Midbrain (tissue), 1 donor: Measurements from ENCODE around the gene DYNC2LI1.

Source experiments
- DNase-seq: peaks from one replicate; lab custom pipeline; 2025; lab: John Stamatoyannopoulos, UW

Gene DYNC2LI1

DNA sequence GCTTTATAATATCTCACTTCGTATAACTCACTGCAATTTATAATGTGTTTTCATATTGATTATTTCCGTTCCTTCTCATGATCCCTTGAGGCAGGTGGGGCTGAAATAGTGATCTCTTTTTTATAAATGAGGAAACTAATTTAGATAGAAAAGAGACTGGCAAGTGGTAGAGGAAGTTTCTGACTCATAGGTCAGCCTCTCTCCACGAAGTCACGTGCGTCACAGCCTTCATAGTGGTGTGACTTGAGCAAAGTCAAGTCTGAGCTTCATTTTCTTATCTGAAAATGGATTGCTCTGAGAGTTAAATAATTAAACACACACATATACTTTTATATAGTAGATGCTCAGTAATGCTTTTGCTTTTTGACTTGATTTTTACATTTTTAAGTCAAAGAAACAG lies 44.9 kb downstream of the DYNC2LI1 start:
- no peak for DNase-seq

DNA sequence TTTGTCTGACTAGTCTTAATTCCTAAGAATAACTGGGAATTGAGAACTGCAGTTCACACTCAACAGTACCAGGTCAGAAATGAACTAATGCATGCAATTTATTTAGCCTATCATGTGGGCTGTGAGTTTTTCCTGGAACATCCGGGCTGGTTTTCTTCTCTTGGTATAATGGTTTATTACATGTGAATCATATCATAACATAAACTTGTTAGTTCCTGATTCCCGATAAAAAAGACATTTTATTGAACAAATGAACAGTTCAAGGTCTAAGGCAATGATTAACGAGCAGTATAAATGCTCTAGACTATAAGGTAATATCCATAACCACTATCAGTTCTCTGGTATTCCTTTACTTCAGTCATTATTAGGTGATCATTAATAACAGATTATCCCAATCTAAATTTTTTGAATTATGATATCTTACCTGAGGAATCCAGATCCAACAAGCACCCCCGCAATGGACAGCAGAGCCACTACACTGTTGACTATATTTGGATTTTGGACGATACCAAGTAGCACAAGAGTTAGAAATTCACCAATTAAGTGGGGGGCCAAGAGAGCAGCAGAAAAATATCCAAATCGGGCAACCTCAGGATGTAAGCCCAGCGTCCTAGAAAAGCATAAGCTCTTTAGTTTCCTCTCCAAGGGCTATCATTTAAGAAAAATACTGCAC lies 45.8 kb downstream of the DYNC2LI1 start:
- DNase-seq, result no peak

DNA sequence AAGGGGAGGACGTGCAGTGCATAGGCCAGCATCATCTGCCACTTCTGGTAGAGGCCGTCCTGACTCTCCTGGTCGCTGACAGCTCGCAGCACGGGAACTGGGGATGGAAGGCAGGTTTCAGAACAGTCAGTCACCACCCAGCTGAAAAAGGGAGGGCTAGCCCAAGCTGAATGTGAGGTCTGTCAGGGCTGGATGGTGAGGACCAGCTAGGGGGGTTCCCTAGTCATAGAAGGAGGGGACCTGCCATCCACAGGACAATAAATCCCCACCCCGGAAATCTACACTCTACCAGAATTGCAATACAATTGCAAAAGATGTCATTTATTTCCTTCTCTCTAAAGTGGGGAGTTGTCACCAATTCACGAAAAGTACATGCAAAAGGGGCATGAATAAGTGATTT lies 49.0 kb downstream of the DYNC2LI1 start:
- no peak for DNase-seq

DNA sequence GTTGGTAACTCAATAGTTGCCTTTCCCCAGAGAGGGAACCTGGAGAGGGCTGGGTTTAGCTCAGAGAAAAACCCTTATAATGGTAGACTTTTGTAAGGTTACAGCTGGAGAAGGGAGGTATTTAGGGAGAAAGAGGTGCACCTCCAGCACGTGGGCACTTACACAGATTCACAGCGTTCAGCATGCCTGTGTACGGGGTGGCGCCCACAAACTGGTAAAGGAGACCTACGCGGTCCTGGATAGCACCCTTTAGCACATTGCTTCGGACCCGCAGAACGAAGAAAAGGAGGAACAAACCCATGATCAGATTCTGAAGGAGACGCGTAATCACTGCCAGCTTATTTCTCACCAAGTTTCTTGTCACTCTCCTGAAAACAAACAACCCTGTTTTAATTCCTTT lies 49.9 kb downstream of the DYNC2LI1 start:
- DNase-seq, result no peak

- no peak for DNase-seq
Observed at GRCh38 chr2:43824512-43824911, 50.7 kb downstream of the DYNC2LI1 start.

DNA sequence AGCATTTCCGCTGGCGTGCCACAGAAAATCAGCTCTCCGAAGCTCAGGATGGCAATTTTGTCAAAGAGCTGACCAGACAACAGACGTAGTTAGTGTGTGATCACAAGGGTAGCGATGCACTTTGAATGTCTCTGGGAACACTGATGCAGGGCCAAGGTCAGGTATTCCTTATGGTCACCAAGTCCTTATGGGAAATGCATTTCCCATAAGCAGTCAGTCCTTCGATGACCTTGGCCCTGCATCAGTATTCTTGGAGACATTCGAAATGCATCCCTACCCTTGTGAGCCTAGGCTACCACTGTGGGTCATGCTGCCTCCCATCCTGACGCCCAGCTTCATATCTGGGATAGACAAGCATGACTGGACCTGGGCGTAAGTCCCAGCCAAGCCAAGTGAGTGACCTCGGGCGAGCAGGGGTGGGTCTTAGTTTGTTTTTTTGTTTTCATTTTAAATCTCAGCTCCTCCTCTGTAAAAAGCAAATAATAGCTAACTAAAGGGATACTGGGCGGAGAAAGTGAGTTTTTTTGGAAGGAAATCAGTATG lies 51.2 kb downstream of the DYNC2LI1 start:
- DNase-seq, result no peak

- DNase-seq, result no peak
Observed at GRCh38 chr2:43825841-43826240, 52.0 kb downstream of the DYNC2LI1 start.

DNA sequence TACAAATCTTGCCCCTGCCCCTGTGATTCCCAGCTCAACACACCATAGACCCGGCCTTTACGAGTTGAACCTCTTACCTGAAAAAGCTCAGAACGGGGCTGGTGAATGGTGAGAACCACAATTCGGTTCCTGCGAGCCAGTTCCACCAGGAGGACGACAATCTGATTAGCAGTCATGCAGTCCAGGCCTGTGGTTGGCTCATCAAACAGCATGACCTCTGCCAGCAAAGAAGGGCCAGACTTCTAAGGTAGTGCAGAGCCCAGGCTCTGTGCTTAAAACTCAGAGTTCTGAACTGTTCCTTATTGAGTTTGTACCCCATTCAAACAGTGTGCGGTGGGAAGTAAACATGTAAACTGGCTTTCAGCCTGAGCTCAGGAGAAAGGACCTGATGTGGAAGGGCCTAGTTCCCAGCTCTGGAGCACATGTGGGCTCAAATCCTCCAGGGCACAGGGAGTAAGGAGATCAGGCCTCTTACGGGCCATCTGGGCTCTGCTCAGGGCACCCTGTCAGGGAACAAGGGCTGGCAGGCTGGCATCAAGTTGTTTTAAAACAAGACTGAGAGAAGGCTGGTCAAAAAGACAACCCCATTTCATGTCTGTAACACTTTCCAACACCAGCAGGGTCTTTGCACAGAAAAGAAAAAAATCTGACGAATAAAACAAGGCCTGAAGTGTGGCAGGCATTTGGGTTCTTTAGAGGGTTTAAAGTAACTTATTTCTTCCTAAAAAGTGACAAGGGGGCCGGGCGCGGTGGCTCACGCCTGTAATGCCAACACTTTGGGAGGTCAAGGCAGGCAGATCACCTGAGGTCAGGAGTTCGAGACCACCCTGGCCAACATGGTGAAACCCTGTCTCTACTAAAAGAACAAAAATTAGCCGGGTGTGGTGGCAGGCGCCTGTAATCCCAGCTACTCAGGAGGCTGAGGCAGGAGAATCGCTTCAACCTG lies 52.7 kb downstream of the DYNC2LI1 start:
- DNase-seq, result no peak

GRCh38 chr2:43831543-43832294 lies 57.9 kb downstream of the DYNC2LI1 start:
- no peak for DNase-seq

GRCh38 chr2:43832457-43832856 lies 58.6 kb downstream of the DYNC2LI1 start:
- no peak for DNase-seq

DNA sequence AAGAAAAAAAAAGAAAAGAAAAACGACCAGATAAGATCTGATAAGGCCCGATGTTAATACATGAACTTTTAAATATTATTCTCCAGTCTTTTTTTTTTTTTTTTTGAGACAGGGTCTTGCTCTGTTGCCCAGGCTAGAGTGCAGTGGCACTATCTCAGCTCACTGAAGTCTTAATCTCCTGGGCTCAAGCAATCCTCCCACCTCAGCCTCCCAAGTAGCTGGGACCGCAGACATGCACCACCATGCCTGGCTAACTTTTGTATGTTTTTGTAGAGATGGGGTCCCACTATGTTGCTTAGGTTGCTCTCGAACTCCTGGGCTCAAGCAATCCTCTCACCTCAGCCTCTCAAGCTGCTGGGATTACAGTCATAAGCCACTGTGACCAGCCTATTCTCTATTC lies 63.2 kb downstream of the DYNC2LI1 start:
- no peak for DNase-seq

- DNase-seq, result no peak
Observed at GRCh38 chr2:43837831-43838559, 64.2 kb downstream of the DYNC2LI1 start.

DNA sequence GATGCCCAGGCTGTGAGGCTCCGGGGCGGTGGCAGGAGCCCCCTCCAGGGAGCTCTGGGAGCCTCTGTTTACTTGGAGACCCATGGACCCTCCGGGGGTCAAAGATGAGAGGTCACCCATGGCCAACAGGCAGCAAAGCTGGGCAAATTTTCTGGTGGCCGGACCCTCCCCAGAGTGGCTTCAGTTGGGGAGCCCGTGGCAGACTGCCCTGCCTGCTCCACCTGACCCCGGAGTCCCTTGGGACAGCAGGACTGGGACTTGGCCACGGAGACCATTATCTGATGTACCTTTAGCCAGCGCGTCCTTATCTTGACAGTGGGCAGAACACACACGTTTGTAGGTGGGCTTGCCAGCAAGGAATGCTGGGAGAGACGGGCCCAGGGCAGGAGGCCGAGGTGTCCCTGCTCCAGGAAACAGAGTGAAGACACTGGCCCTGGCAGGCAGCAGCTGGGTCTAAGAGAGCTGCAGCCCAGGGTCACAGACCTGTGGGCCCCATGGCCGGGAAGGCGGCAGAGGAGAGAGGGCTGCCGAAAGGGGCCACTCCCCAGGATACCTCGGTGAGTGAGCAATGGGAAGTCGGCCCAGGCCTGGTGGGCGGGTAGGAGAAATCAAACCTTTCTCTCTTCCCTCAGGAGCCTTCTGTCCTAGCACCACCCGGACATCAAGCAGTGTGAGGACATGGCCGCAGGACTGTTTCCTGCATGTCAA lies 64.9 kb downstream of the DYNC2LI1 start, which contains the start of the genes ABCG5 and ABCG8:
Gene ABCG5 (minus strand): TSS at position 280 of the 708 bp plus-strand sequence. CDS start 160 bp downstream, at position 120.
Gene ABCG8 (plus strand): TSS at position 412 of the 708 bp plus-strand sequence. CDS start 83 bp downstream, at position 495.
- DNase-seq, result no peak

DNA sequence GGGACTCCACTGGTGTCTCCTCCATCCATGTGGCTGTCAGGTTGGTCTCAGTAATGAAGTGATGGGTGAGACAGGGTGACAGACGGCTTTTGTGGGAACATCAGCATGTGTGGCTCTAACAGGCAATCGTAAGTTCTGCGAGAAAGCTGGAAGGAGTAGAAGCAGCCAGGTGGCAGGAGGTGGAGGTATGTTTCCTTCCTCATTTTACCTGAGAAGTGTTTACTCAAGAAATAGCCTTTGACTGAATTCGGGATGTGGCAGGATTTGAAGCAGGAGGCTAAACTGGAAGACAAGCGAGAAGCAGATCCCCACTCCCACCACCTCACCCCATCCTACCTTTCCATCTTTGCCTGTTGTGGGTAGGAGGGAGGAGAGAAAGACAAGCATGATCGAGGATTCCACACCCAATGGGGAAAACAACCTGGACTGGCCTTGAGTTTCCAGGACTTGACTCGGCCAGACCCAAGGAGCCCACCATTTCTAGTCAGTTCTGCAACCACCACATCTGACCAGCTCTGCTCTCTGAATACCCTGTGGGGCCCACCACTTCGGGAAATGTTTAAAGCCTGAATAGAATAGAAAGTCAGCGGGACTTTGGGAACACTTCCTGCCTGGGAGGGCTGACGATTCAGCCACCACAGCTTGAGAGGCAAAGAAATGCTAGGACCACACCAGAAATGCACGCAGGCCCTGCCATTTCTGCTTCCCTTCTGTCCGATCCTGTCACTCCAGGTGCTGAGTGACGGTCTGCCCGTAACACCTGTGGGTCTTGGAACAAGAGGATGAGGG lies 66.1 kb downstream of the DYNC2LI1 start:
- DNase-seq, result no peak

DNA sequence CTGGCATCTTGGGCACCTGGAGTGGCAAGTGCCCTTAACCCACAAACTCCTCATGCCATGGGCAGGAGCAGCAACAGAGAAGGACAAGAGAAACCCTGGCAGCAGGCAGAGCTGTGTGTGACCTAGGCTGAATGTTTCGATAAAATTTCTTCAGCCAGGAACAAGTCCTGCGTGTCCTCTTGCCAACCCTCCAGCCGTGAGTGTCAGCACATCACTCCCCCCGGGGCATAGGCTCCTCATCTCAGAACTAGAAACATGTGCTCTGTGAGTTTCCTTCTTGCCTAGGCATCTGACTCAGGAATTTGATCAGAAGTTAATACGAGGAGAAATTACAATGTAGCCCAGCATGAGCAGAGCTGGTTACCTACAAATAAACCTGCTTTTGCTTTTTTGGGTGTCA lies 67.1 kb downstream of the DYNC2LI1 start:
- DNase-seq, result no peak

GRCh38 chr2:43841949-43842865 lies 68.4 kb downstream of the DYNC2LI1 start:
- no peak for DNase-seq

GRCh38 chr2:43842866-43843226 lies 69.0 kb downstream of the DYNC2LI1 start:
- DNase-seq, result no peak

DNA sequence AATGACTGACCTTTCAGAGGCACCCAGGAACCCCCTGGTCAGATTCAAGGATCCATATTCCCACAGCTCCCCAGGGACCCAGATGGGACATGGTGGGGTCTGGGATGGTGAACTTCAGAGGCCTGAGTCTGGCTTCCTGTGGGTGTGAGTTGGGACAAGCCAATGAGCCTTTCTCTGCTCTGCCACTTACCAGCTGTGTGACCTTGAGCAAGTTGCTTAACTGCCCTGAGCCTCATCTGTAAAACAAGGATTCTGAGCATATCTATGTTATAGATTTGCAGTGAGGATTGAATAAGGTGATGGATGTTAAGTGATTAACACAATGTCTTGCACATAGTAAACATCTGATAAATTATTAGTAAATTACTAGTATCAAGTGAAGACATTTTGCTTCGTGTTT lies 71.3 kb downstream of the DYNC2LI1 start:
- DNase-seq, result no peak
